ENCODE measurements around the gene ATXN7.

ATXN7 gene

DNA sequence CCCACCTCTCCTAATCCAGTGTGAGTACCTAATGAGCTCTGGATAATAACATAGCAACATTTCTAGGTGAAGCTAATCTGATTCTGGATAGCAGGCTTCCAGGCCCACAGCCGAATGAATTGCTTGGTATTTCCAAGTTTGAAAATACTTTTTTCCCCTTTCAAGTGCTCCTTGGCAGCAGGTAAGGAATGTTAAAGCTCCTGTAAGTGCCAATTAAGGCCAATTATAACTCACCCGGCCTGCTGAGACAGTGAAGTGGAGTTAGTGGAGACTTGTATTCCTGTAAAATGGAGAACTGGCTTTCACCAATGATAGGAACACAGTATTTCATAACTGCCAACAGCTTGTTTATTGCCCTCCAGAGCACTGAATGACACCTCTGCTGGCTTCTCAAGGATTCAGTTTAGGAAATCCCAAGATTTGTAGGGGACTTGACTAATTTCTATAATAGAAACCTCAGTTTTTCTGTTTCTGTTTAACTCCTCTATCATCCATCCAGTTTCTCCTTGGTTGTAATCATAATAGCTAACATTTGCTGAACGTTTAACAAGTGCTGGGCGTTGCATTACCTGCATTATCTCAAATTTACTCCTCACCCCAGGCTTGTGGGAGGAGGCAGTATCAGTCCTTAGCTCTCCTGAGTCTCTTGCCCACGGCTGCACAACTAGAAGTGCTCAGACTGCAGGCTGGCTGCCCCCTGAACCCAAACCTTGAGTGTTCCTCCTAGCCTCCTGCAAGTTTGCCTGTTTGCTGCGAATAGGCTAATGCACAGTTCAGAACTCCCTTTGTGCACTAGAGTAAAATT, 101.2 kb downstream of the ATXN7 start:
- no peak for DNase-seq

- DNase-seq: no peak
Measured at GRCh38 chr3:63966007-63966406, 102.3 kb downstream of the ATXN7 start.

- DNase-seq: no peak
Measured at GRCh38 chr3:63966871-63967270, 103.2 kb downstream of the ATXN7 start.

- no peak for DNase-seq
Measured at GRCh38 chr3:63967675-63968611, 104.3 kb downstream of the ATXN7 start.

- DNase-seq: no peak
Measured at GRCh38 chr3:63968612-63969350, 105.1 kb downstream of the ATXN7 start.

DNA sequence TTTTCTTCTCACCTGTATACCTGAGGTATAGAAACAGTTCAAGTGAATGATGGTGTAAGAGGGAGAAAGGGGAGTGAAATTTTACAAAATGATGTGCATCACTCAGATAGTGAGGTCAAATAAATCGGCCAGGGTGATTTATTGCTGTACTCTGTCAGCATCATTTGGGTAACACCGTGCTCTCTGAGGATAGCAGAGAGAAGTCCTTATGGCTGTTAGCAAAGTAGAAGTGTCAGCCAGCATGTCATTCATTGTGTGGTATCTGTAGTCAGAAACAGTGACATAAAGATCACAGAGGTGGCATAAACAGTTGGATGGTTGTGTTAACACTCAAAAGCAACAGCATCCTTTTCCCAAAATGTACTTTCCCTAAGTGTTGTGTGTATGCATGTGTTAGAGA, 106.2 kb downstream of the ATXN7 start:
- no peak for DNase-seq

DNA sequence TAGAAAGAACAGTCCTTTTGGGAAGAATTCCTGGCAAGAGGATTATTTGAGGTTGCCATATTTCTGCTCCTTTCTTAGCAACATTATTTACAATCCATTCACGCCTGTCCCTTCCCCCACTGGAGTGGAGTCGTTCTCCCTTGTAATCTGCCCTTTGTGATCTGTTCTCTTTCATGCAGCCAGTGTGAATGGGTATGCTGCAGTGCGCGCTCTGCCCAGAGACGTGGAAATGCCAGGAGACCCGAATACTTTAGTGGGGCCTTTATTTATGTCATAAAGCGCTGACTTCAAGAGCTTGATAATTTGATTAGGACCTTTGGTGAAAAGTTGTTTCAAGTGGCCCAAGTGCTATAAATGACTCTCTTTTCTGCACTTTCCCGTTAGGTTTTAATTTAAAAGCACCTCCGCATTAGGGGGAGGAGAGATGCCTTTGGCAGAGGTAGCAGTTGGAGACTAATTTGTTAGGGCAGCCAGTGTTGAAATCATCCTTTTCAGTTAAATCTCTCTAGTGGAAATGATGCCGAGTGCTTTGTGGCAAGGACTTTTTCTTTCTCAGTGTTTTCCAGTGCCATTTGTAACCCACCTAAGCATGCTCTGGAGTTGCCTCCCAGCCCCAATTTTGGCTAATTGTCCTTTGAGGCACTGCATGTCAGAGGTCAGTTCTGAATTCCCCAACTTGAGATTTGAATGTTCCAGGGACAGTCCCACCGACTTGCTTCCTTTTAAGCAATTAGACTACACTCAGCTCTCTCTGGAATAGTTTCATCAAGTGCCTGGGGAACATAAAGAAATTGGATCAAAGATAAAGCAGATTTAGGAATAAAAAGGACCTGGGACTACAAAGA, 107.2 kb downstream of the ATXN7 start:
- no peak for DNase-seq

DNA sequence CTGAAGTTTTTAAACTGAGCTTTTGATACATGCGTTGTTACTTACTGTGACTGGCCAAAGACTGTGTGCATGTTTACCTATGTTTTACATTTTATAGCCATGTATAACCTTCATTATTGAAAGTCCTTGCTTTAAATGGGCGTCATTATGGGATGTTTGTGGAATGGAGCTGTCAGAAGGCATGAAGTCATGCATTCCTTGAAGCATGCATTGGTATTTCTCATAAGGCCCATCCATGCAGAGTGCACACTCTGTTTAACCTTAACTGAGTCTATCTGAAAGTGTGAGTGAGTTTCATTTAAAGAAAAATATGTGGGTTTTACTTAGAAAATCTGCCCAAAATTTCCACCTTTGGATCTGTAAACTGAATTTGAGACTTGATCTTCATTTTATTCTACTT, 108.5 kb downstream of the ATXN7 start:
- DNase-seq: no peak

DNA sequence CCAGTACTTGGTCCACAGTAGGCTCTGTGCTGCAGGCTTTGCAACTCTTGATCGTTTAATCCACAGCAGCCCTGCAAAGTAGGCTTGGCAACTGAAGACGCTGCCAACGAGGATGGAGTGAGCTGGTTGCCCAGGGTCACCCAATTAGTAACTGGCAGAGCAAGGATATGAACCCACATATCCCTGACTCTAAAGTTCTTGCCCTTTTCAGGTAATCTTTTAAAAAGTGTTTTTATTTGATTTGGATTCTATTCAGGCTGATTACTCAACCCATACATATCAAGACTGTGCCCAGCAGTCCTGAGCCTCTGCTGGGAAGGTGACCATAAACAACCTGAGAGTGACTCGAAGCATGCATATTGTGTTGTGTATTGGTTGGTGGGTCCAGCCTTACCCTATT, 109.3 kb downstream of the ATXN7 start:
- DNase-seq: no peak

GRCh38 chr3:63973406-63973805, 109.7 kb downstream of the ATXN7 start:
- no peak for DNase-seq

DNA sequence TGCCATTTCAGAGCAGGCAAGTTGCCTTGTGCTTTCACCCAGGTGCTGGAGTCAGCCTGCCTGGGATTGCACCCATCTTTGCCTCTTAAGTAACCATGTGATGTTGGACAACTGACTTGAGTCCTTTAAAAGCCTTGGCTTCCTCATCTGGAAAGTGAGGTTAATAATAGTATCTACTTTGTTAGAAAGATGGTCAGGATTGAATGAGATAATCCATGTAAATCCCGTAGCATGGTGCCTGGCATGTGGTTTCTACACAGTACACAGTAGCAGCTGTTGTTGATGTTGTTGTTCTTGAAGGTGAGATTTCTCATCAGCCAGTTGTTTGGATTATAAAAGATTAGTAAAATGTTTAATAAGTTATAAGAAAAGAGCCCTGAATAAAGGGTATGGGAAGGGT, 110.8 kb downstream of the ATXN7 start:
- no peak for DNase-seq

GRCh38 chr3:63975723-63976122, 112.1 kb downstream of the ATXN7 start:
- DNase-seq: no peak

DNA sequence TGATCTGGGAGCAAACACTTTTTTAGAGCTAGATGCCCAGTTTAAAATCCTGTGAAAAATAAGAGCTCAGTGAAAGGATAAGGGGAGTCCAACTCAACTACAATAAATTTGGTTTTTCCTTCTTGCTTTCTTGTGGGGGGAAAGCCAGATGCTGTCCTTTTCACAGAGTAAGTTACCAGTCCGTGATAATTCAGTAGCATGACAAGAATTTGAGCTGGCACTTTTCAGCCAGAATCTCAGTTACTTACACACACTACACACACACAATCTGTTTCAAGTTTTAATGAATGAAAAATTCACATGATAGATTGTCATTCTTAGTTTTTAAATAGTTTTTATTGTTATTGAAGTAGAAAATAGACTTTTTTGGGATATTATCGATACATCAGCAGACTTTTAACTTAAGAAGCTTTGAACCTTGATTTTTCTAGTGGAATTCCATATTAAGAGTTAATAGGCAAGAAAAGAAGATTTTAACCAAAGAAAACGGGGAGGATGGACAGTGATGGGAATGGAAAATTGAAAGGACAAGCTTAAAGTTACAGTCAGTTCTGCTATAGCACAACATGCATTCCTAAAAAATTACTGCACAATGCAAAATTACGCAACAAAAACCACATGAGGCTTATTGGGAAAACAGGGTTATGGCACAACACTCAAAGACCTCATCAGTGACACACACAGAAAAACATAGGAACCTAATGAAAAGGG, 112.6 kb downstream of the ATXN7 start:
- DNase-seq: no peak

DNA sequence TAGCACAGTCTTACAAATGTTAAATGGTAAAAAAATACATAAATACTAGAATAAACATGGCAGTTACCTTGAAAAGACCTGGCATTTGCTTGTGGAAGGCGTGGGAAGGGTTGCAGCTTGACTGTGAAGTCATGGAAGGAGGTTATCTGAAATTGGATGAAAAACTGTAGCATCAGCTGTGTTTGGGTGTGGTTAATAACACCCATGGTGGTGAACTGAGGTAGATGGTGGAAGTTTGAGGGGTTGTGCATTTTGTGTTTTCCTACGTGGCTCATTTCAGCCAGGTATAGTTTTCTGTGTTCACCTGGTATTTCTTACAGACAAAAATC, 113.2 kb downstream of the ATXN7 start:
- DNase-seq: no peak

- DNase-seq: no peak
Measured at GRCh38 chr3:63977893-63978292, 114.2 kb downstream of the ATXN7 start.

DNA sequence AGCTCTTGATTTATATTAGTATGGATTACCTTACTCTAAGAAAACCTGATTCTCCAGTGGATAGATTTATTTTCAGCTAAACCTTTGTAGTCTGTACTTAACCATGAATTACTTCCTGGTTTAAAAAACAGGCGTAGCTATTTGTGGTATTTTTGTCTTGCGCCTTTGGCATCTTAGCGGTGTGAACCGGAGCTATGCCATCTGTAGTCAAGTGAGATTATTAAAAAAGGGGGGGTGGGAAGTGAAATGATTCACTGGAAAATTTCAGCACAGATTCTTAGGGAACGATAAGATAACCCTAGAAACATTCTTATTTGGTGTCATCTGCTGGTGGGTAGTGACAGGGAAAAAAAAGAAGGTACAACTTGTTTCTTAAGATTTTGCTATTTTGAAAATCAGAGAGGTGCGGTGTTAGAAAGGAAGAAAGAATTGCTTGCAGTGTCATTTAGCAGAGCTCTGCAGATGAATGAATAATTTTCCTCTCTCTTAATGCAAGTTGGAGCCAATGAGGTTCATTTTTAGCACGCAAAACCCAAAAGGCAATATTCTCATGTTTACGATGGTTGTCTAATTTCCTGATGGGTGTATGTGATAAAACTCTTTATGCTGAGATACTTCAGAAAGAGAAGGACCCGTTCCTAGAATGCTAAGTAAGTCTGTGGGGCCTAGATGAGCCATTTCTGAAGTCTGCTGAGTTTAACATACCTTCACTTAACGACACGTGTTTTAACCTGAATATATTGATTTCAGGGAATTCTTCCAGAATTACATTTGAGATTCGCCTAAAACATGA, 115.6 kb downstream of the ATXN7 start:
- no peak for DNase-seq

- no peak for DNase-seq
Measured at GRCh38 chr3:63980019-63980418, 116.4 kb downstream of the ATXN7 start.

GRCh38 chr3:63980830-63981498, 117.3 kb downstream of the ATXN7 start:
- DNase-seq: no peak

DNA sequence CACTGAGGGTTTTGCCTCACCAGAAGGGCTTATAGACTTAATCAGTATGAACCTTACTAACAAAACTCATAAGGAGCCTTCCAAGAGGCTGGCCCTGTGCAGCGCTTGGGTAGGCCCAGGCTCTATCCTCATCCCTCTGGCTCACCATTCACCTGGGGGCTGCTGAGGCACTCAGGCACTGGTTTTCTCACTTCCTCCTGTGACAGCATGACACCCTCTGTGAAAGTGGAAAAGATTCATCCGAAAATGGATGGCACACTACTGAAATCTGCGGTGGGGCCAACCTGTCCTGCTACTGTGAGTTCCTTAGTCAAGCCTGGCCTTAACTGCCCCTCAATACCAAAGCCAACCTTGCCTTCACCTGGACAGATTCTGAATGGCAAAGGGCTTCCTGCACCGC, 118.3 kb downstream of the ATXN7 start:
- DNase-seq: no peak

DNA sequence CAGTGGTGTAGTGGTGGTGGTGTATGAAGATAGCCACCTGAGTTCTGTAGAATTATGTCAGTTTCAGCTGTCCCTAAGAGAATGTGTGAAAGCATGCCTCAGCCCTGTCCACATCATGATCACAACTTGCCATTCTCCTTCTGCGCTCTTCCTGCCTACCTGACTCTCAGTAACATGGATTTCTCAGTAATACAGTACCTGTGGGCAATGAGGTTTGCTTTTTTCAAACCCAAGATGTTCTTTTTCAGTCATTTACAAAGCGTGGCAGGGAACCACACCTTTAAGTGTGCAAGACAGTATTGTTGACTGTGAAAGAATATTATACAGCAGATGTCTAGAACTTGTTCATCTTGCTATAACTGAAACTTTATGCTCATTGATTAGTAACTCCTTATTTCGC, 120.7 kb downstream of the ATXN7 start:
- no peak for DNase-seq

All from activated CD4-positive, alpha-beta T cell treated with anti-CD3 and anti-CD28 coated beads, Interleukin-2, amount 50 U/mL, for 48 hours (primary cell).